ENCODE measurements around the gene SLC6A8. TPM values are rescaled to one million over a fixed set of nuclear protein-coding genes. Genes with fewer than 3 reads are reported as not detected.
A peak's percentile ranks its signal among the peaks of the same experiment; 100 is the strongest.
"Not testable (repeated sequence)": the region's sequence is repeated elsewhere in the genome, so short reads cannot be mapped to it uniquely, and the experiment has no call there.

The SLC6A8 gene
- total RNA-seq, 1 donor from 2014 or later: 57.9 TPM

GRCh38 chrX:153742796-153743467 lies 55.2 kb downstream of the SLC6A8 start:
- not testable (repeated sequence) for H3K4me1 Mint-ChIP-seq (ENCODE audit: low read depth, unreplicated experiment); DNase-seq (ENCODE audit: low read depth); H3K4me2 ChIP-seq (ENCODE audit: low read length); H3K4me3 ChIP-seq (ENCODE audit: insufficient read depth, low read depth, low read length); H3K9ac ChIP-seq (ENCODE audit: low read length); H2AFZ ChIP-seq (ENCODE audit: low read depth, low read length); H3K79me2 ChIP-seq (ENCODE audit: insufficient read depth, low read length); H3K9me3 Mint-ChIP-seq (ENCODE audit: unreplicated experiment); H3K4me1 ChIP-seq (ENCODE audit: insufficient read depth, low read length); H3K36me3 Mint-ChIP-seq (ENCODE audit: low read depth, unreplicated experiment); H3K27me3 Mint-ChIP-seq (ENCODE audit: low read depth, unreplicated experiment); H3K27ac Mint-ChIP-seq (ENCODE audit: unreplicated experiment); H3K4me3 Mint-ChIP-seq (ENCODE audit: unreplicated experiment); H4K20me1 ChIP-seq (ENCODE audit: insufficient read depth, low read length); H3K9me3 ChIP-seq (ENCODE audit: insufficient read depth, low read depth, low read length); H3K36me3 ChIP-seq (ENCODE audit: insufficient read depth, low read length); H3K27ac ChIP-seq (ENCODE audit: low read depth, low read length); H3K27me3 ChIP-seq (ENCODE audit: insufficient read depth, low read length); FAIRE-seq

GRCh38 chrX:153743468-153744209 lies 55.9 kb downstream of the SLC6A8 start:
- not testable (repeated sequence) for H3K27me3 Mint-ChIP-seq (ENCODE audit: low read depth, unreplicated experiment); H3K27ac ChIP-seq (ENCODE audit: low read depth, low read length); H3K4me1 ChIP-seq (ENCODE audit: insufficient read depth, low read length); H3K4me3 Mint-ChIP-seq (ENCODE audit: unreplicated experiment); H3K27me3 ChIP-seq (ENCODE audit: insufficient read depth, low read length); H4K20me1 ChIP-seq (ENCODE audit: insufficient read depth, low read length); H3K27ac Mint-ChIP-seq (ENCODE audit: unreplicated experiment); H3K79me2 ChIP-seq (ENCODE audit: insufficient read depth, low read length); FAIRE-seq; DNase-seq (ENCODE audit: low read depth); H3K4me1 Mint-ChIP-seq (ENCODE audit: low read depth, unreplicated experiment); H3K9me3 ChIP-seq (ENCODE audit: insufficient read depth, low read depth, low read length); H3K36me3 ChIP-seq (ENCODE audit: insufficient read depth, low read length); H2AFZ ChIP-seq (ENCODE audit: low read depth, low read length); H3K9me3 Mint-ChIP-seq (ENCODE audit: unreplicated experiment); H3K4me3 ChIP-seq (ENCODE audit: insufficient read depth, low read depth, low read length); H3K9ac ChIP-seq (ENCODE audit: low read length); H3K36me3 Mint-ChIP-seq (ENCODE audit: low read depth, unreplicated experiment)
- H3K4me2 ChIP-seq (ENCODE audit: low read length): peak overlapping the region; percentile 30

- Histone ChIP-seq H3K4me2 (ENCODE audit: low read length) (peak overlapping the region; percentile 30), H3K9ac (ENCODE audit: low read length) (no peak overlapping the region), H3K27me3 (ENCODE audit: insufficient read depth, low read length) (no peaks in the 10 kb centered on the region), H3K36me3 (ENCODE audit: insufficient read depth, low read length) (no peaks in the 10 kb centered on the region), H4K20me1 (ENCODE audit: insufficient read depth, low read length) (no peaks in the 10 kb centered on the region), H3K79me2 (ENCODE audit: insufficient read depth, low read length) (no peaks in the 10 kb centered on the region), H2AFZ (ENCODE audit: low read depth, low read length) (no peak overlapping the region), H3K9me3 (ENCODE audit: insufficient read depth, low read depth, low read length) (no peaks in the 10 kb centered on the region), H3K4me3 (ENCODE audit: insufficient read depth, low read depth, low read length) (no peak overlapping the region), H3K27ac (ENCODE audit: low read depth, low read length) (no peak overlapping the region), H3K4me1 (ENCODE audit: insufficient read depth, low read length) (no peaks in the 10 kb centered on the region)
- Mint-ChIP-seq H3K4me3 (ENCODE audit: unreplicated experiment) (no peak overlapping the region), H3K27me3 (ENCODE audit: low read depth, unreplicated experiment) (no peaks in the 10 kb centered on the region), H3K36me3 (ENCODE audit: low read depth, unreplicated experiment) (no peaks in the 10 kb centered on the region), H3K9me3 (ENCODE audit: unreplicated experiment) (no peaks in the 10 kb centered on the region), H3K27ac (ENCODE audit: unreplicated experiment) (no peak overlapping the region), H3K4me1 (ENCODE audit: low read depth, unreplicated experiment) (no peaks in the 10 kb centered on the region)
- TF ChIP-seq EZH2 (IDR thresholded peaks at IDR 0.05; ENCODE audit: insufficient read depth, low read length): no peak
- no peak for TF ChIP-seq CTCF (IDR thresholded peaks at IDR 0.05; ENCODE audit: insufficient read depth, low read depth, low read length)
- DNase-seq (ENCODE audit: low read depth) (no peak), FAIRE-seq (no peak)
These were observed 56.7 kb downstream of the SLC6A8 start for GRCh38 chrX:153744210-153745066.

GRCh38 chrX:153745067-153745433 lies 57.3 kb downstream of the SLC6A8 start:
- H3K79me2 ChIP-seq (ENCODE audit: insufficient read depth, low read length); H3K36me3 Mint-ChIP-seq (ENCODE audit: low read depth, unreplicated experiment); H2AFZ ChIP-seq (ENCODE audit: low read depth, low read length); H3K4me1 ChIP-seq (ENCODE audit: insufficient read depth, low read length); H3K4me1 Mint-ChIP-seq (ENCODE audit: low read depth, unreplicated experiment); H3K27me3 ChIP-seq (ENCODE audit: insufficient read depth, low read length); H3K36me3 ChIP-seq (ENCODE audit: insufficient read depth, low read length); H3K4me3 ChIP-seq (ENCODE audit: insufficient read depth, low read depth, low read length); H3K9me3 Mint-ChIP-seq (ENCODE audit: unreplicated experiment); H3K9ac ChIP-seq (ENCODE audit: low read length); H3K4me2 ChIP-seq (ENCODE audit: low read length); H3K27me3 Mint-ChIP-seq (ENCODE audit: low read depth, unreplicated experiment); H3K9me3 ChIP-seq (ENCODE audit: insufficient read depth, low read depth, low read length); H4K20me1 ChIP-seq (ENCODE audit: insufficient read depth, low read length); H3K27ac ChIP-seq (ENCODE audit: low read depth, low read length); H3K27ac Mint-ChIP-seq (ENCODE audit: unreplicated experiment); DNase-seq (ENCODE audit: low read depth); H3K4me3 Mint-ChIP-seq (ENCODE audit: unreplicated experiment); FAIRE-seq: not testable (repeated sequence)
